Heart right ventricle (tissue), 16 donors: ENCODE data around the gene GSG1. TPM values are rescaled to one million over a fixed set of nuclear protein-coding genes. Genes with fewer than 3 reads are reported as not detected.
"Not testable (repeated sequence)": the region's sequence is repeated elsewhere in the genome, so short reads cannot be mapped to it uniquely, and the experiment has no call there.

Experiments used
- ATAC-seq, 8 donors: fragments of 200-7000 bp; cut with Tn5 transposase; one replicate each; pipeline ENCODE4 v1.9.1; 2020; ENCODE audit warnings: mild to moderate bottlenecking in 8 of 8, moderate library complexity in 8 of 8, moderate number of reproducible peaks in 1 of 8
- DNase-seq, 2 donors: peaks; one replicate each; pipeline ENCODE4 v3.0.0-alpha.2; 2020
- H3K27ac ChIP-seq, 10 donors: fragments of 200-600 bp; sonication (generic) in 2 of 10; one replicate each; pipeline versions ENCODE4 v1.5.0 to v1.8.0; 2020 to 2022; ENCODE audit warnings: mild to moderate bottlenecking in 3 of 10
- H3K27me3 ChIP-seq, 7 donors: fragments of 200-600 bp; one replicate each; pipeline ENCODE4 v1.8.0; 2021 to 2022; ENCODE audit warnings: mild to moderate bottlenecking in 2 of 7
- H3K36me3 ChIP-seq, 9 donors: fragments of 200-600 bp; sonication (generic) in 1 of 9; one replicate each; pipeline versions ENCODE4 v1.5.0 to v1.8.0; 2020 to 2022; ENCODE audit warnings: mild to moderate bottlenecking in 2 of 9
- H3K4me1 ChIP-seq, 9 donors: fragments of 200-600 bp; sonication (generic) in 1 of 9; one replicate each; pipeline versions ENCODE4 v1.5.0 to v1.8.0; 2020 to 2022; ENCODE audit warnings: mild to moderate bottlenecking in 4 of 9
- H3K4me3 ChIP-seq, 10 donors: fragments of 200-600 bp; sonication (generic) in 2 of 10; one replicate each; pipeline versions ENCODE4 v1.5.0 to v1.8.0; 2020 to 2022; ENCODE audit warnings: mild to moderate bottlenecking in 7 of 10, moderate library complexity in 2 of 10
- H3K9me3 ChIP-seq, 11 donors: fragments of 200-600 bp in 10 of 11; sonication (generic) in 2 of 11; one replicate each; pipeline versions ENCODE4 v1.5.0 to v1.8.0; 2013 to 2022; ENCODE audit warnings: mild to moderate bottlenecking in 2 of 11, control low read depth in 1 of 11, moderate library complexity in 1 of 11
- WGBS, 2 donors: extraction: QIAGEN DNeasy Blood & Tissue Kit; methylation state at CpG; one replicate each; pipeline ENCODE4 v1.1.7; 2013; ENCODE audit warnings: inconsistent platforms in 1 of 2; 5-methylcytosine and 5-hydroxymethylcytosine counted together
- intact Hi-C, 10 donors: fragments of 100-400 bp; cut with DNase I; formaldehyde crosslinking; loops; one replicate each; pipeline versions ENCODE4 v1.11.1 to v1.14.2; 2022
- polyA plus RNA-seq, 2 donors: library from polyadenylated mRNA; stranded (reverse); fragments of 200-250 nt; gene quantifications; one replicate each; pipeline ENCODE4 v1.2.3, GENCODE V29; 2013
- total RNA-seq, 10 donors: library from RNA; stranded (reverse); fragmentation: NEBNext Ultra II Directional in 3 of 10; extraction: Animal tissue kit (Norgen Biotek cat#: 25700) in 3 of 10; gene quantifications; one replicate each; pipeline versions ENCODE4 v1.2.1 to v1.2.4, GENCODE V29; 2021 to 2023
- TF ChIP-seq, protein P1 (sequence below), 9 donors: fragments of 200-600 bp; sonication (generic) in 2 of 9; IDR thresholded peaks; one replicate each; pipeline versions ENCODE4 v1.5.0 to v1.8.0; 2021 to 2022; ENCODE audit warnings: antibody characterized with exemption in 9 of 9, mild to moderate bottlenecking in 5 of 9, moderate library complexity in 1 of 9
- donor health status: Arrhythmogenic right ventricular cardiomyopathy.
- donor health status: ischemic (EF 13 %, LVEDD 7.1; RV severe dilation, severe dysfunction).
- donor health status: healthy with polysubstance abuse.
- donor health status: DM: no; HTN: yes; CAD: no.
- donor health status: DM: no; HTN: no; CAD: no.
- donor health status: ischemic (EF 25% LVEDD 6.9; RV normal size, moderate dysfunction).
- donor health status: ischemic (EF 25% LVEDD 5.7; RV mildly dilated, moderate dysfunction).
- donor health status: healthy.
- donor health status: DM: yes; HTN: yes; CAD: no.
- donor health status: Ischemic cardiomyopathy.
- donor health status: ischemic (EF 35%, LVEDD 5.7; RV mildly dilated, moderate dysfunction).
- donor health status: nonischemic (EF 11% LVEDD 7.7; RV severe dilation, severe dysfunction).
- donor health status: DM: yes; HTN: yes; CAD: no.
- donor health status: PGD.
- donor health status: ischemic (EF 29% LVEDD 5.4; RV normal size, mild dysfunction).
- donor health status: nonischemic (EF 23%, LVEDD 6.1; RV moderate dilation, normal function).

Gene GSG1
- total and polyA plus RNA-seq, 12 donors: not detected

DNA sequence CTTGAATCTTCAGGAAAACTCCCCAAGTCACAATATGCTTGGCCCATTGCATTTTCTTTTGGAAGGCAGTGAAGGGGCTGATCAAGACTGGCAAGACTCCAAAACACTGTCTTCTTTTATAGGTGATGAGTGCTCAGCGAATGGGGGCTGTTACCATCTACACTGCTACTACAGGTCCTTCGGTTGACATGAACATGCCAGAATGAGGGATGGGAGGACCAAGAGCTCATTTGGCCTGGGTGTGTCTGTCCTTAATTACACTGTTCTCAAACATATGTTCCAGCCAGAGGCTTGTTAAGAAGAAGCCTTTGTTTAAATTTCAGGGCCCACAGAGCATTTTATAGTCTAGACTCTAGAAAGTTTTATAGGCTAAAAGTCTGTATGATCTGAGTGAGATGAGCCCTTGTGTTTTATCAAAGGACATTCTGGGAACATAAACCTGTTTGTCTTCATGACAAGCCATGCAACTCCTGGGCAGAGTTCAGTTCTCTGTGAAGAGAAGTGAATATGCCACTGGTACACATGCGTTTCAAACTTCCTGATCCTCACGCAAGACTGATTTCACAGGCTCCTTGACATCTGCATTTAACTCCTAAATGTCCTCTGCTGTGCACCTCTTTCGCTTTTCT, 64.0 kb downstream of the GSG1 start:
- H3K36me3 ChIP-seq: no peaks in the 10 kb centered on the region
- H3K27me3 ChIP-seq: peaks cover 0 to 7% (median 0%) of the 10 kb centered on the region in 7 donors
- 60 to 61% methylated on average over 5 of the region's 5 CpGs for WGBS, 2 donors
- no peak overlapping the region for H3K27ac ChIP-seq
- TF ChIP-seq, protein P1, sequence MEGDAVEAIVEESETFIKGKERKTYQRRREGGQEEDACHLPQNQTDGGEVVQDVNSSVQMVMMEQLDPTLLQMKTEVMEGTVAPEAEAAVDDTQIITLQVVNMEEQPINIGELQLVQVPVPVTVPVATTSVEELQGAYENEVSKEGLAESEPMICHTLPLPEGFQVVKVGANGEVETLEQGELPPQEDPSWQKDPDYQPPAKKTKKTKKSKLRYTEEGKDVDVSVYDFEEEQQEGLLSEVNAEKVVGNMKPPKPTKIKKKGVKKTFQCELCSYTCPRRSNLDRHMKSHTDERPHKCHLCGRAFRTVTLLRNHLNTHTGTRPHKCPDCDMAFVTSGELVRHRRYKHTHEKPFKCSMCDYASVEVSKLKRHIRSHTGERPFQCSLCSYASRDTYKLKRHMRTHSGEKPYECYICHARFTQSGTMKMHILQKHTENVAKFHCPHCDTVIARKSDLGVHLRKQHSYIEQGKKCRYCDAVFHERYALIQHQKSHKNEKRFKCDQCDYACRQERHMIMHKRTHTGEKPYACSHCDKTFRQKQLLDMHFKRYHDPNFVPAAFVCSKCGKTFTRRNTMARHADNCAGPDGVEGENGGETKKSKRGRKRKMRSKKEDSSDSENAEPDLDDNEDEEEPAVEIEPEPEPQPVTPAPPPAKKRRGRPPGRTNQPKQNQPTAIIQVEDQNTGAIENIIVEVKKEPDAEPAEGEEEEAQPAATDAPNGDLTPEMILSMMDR (IDR thresholded peaks at IDR 0.05): no peak
- H3K4me1 ChIP-seq: peaks cover 0 to 7% (median 4%) of the 10 kb centered on the region in 9 donors
- ATAC-seq: no peak
- no peak for DNase-seq
- H3K4me3 ChIP-seq: no peak overlapping the region
- intact Hi-C loops: no loop called here
- no peaks in the 10 kb centered on the region for H3K9me3 ChIP-seq

DNA sequence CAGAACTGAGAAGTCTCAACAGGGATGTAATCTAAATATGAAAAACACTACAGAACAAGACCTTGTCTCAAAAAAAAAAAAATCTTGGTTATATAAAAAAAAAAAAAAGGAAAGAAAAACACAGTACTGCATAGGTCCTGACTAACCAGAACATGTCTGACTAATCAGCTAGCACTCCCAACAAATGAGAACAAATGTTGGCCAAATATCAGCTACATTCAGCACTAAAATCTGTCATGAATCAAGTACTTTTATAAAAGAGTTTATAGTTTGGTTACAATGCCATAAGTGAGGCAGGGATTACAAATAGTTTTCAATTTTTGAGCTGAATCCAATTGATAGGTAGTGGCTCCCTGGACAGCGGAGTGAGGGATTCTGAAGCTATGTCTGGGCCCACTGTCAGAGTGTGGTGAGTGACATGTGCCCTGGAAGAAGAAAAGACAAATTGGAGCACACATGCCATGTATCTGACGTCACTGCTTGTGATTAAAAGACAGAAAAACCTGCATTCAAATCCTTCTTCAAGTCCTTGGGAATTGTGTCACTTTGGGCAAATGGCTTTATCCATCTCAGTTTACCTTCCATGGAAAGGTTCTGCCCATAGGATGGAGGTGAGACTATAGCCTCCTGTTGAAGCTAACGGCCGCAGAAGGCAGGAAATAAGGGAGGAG, 64.8 kb downstream of the GSG1 start:
- intact Hi-C loops: no loop called here
- no peaks in the 10 kb centered on the region for H3K36me3 ChIP-seq
- H3K9me3 ChIP-seq: no peaks in the 10 kb centered on the region
- H3K27ac ChIP-seq: no peak overlapping the region
- H3K27me3 ChIP-seq: peaks cover 0 to 6% (median 0%) of the 10 kb centered on the region in 7 donors
- WGBS, 2 donors: 81 to 86% methylated on average over 4 of the region's 4 CpGs
- DNase-seq (no peak), ATAC-seq (no peak)
- TF ChIP-seq, protein P1 (IDR thresholded peaks at IDR 0.05): no peak
- H3K4me3 ChIP-seq: no peak overlapping the region
- H3K4me1 ChIP-seq: peaks cover 0 to 2% (median 0%) of the 10 kb centered on the region in 9 donors

DNA sequence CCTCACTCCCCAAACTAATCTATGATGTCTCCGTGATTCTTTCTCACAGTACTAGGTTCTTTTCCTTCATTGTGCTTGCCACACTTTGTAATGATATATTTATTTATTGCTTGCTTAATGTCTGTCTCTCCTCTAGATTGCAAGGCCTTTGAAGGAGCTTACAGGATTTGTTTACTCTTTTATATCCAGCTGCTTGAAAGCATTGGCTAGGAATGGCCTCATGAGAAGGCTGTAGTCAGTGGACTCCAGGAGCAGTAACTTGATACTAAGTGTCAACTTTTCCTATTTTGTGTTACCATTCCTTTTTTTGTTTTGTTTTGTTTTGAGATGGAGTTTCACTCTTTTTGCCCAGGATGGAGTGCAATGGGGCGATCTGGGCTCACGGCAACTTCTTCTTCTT, 66.6 kb downstream of the GSG1 start:
- no peak for ATAC-seq
- TF ChIP-seq, protein P1 (IDR thresholded peaks at IDR 0.05): no peak
- Histone ChIP-seq H3K4me3 (no peak overlapping the region), H3K27me3 (peaks cover 0 to 3% (median 0%) of the 10 kb centered on the region in 7 donors), H3K36me3 (no peaks in the 10 kb centered on the region), H3K9me3 (no peaks in the 10 kb centered on the region), H3K4me1 (peaks cover 0 to 7% (median 0%) of the 10 kb centered on the region in 9 donors), H3K27ac (no peak overlapping the region)
- intact Hi-C loops: no loop called here
- DNase-seq: no peak
- 94 to 98% methylated on average over 3 of the region's 3 CpGs for WGBS, 2 donors

DNA sequence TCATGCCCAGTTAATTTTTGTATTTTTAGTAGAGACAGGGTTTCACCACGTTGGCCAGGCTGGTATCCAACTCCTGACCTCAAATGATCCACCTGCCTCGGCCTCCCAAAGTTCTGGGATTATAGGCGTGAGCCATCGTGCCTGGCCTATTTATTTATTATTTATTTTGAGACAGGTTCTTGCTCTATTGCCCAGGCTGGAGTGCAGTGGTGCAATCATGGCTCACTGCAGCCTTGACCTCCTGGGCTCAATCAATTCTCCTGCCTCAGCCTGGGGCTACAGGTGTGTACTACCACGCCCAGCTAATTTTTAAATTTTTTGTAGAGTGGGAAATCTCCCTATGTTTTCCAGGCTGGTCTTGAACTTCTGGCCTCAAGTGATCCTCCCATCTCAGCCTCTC, 68.1 kb downstream of the GSG1 start:
- H3K9me3 ChIP-seq, DNase-seq, H3K4me1 ChIP-seq, H3K36me3 ChIP-seq, H3K27ac ChIP-seq, ATAC-seq, H3K4me3 ChIP-seq, H3K27me3 ChIP-seq, intact Hi-C loops: not testable (repeated sequence)
- 96 to 98% methylated on average over 5 of the region's 5 CpGs for WGBS, 2 donors

Other genes starting within 250 kb of the GSG1 start
- 1 to 10 TPM in 3 of 10 donors, under 1 TPM in 7; 0.26 to 4.5 (median 0.88) TPM for gene GPRC5A, start 212.1 kb downstream of the GSG1 start, total RNA-seq
- under 1 TPM; 0.75 to 0.95 TPM for gene GPRC5A, start 212.1 kb downstream of the GSG1 start, polyA plus RNA-seq
- not detected for gene GPRC5D, start 151.5 kb downstream of the GSG1 start, total RNA-seq
- under 1 TPM in 1 of 2 donors, not detected in 1; 0.04 TPM for gene GPRC5D, start 151.5 kb downstream of the GSG1 start, polyA plus RNA-seq
- gene HEBP1, start 103.4 kb downstream of the GSG1 start, total RNA-seq: 10 to 100 TPM; 45.2 to 71.4 (median 51.4) TPM
- 10 to 100 TPM; 23.7 to 72.0 TPM for gene HEBP1, start 103.4 kb downstream of the GSG1 start, polyA plus RNA-seq
- 1 to 10 TPM; 1.4 to 3.6 (median 2.5) TPM for gene FAM234B, start 59.3 kb downstream of the GSG1 start, total RNA-seq
- gene FAM234B, start 59.3 kb downstream of the GSG1 start, polyA plus RNA-seq: 1 to 10 TPM in 1 of 2 donors, under 1 TPM in 1; 0.59 to 1.1 TPM
- 100 to 1,000 TPM in 4 of 10 donors, 10 to 100 TPM in 6; 74.6 to 403 (median 98.5) TPM for gene EMP1, start 93.1 kb upstream of the GSG1 start, total RNA-seq
- gene EMP1, start 93.1 kb upstream of the GSG1 start, polyA plus RNA-seq: 10 to 100 TPM; 46.2 to 55.5 TPM